A673 (cell line): Measurements from ENCODE around the gene REC114.

Experiments used
- EZH2 ChIP-seq: fragments of 200-600 bp; sonication (generic); IDR thresholded peaks from 2 replicates; pipeline ENCODE4 v1.6.1; 2017; ENCODE audit warnings: borderline replicate concordance, low read depth, mild to moderate bottlenecking, mixed read lengths, antibody characterized with exemption, low read length; ENCODE audit not compliant: poor library complexity, severe bottlenecking
- TF ChIP-seq, protein P1 (sequence below): fragments of 300-800, 200-600 bp; sonication (generic); conservative IDR thresholded peaks from 2 replicates; pipeline ENCODE4 v1.5.1; 2017; ENCODE audit warnings: low read depth, mild to moderate bottlenecking, antibody characterized with exemption, low read length, moderate library complexity, mixed read lengths

DNA sequence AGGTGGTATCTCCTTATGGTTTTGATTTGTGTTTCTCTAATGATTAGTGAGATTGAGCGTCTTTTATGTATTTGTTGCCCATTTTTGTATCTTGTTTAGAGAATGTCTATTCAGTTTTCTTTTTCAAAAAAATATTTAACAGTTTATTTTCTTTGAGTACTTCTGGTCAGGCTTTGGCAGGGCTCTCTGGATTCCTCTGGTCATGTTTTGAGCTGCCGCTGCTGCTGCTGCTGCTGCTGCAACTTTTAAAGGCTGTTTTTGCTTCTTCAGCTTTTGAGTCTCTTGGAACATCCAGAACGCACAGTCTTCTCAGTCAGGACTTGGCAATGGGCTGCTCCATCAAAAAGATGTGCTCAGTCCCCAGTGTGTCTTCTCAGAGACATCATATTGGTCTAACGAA, 40.1 kb downstream of the REC114 start:
- TF ChIP-seq, protein P1, sequence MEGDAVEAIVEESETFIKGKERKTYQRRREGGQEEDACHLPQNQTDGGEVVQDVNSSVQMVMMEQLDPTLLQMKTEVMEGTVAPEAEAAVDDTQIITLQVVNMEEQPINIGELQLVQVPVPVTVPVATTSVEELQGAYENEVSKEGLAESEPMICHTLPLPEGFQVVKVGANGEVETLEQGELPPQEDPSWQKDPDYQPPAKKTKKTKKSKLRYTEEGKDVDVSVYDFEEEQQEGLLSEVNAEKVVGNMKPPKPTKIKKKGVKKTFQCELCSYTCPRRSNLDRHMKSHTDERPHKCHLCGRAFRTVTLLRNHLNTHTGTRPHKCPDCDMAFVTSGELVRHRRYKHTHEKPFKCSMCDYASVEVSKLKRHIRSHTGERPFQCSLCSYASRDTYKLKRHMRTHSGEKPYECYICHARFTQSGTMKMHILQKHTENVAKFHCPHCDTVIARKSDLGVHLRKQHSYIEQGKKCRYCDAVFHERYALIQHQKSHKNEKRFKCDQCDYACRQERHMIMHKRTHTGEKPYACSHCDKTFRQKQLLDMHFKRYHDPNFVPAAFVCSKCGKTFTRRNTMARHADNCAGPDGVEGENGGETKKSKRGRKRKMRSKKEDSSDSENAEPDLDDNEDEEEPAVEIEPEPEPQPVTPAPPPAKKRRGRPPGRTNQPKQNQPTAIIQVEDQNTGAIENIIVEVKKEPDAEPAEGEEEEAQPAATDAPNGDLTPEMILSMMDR: no peak
- no peak for TF ChIP-seq EZH2
